Measurements from ENCODE around the gene LATS2. TPM values are rescaled to one million over a fixed set of nuclear protein-coding genes. Genes with fewer than 3 reads are reported as not detected.

The LATS2 gene
- total RNA-seq, 1 experiment from 2014 or later = 8.6 TPM

GRCh38 chr13:21010621-21011020, 50.8 kb downstream of the LATS2 start:
- DNase-seq = no peak
- Histone ChIP-seq H3K27me3 (ENCODE audit: control insufficient read depth, insufficient read depth, low read length) (no peaks in the 10 kb centered on the region), H3K4me3 (ENCODE audit: insufficient read depth, low read depth, low read length) (no peak overlapping the region), H3K36me3 (replicated peaks; ENCODE audit: control insufficient read depth, insufficient read depth, low read length) (no peaks in the 10 kb centered on the region)

GRCh38 chr13:21009036-21009435, 52.4 kb downstream of the LATS2 start:
- H3K27me3 ChIP-seq (ENCODE audit: control insufficient read depth, insufficient read depth, low read length) = no peaks in the 10 kb centered on the region
- no peaks in the 10 kb centered on the region for H3K36me3 ChIP-seq (replicated peaks; ENCODE audit: control insufficient read depth, insufficient read depth, low read length)
- H3K4me3 ChIP-seq (ENCODE audit: insufficient read depth, low read depth, low read length) = no peak overlapping the region
- no peak for DNase-seq

- Histone ChIP-seq H3K27me3 (ENCODE audit: control insufficient read depth, insufficient read depth, low read length) (no peaks in the 10 kb centered on the region), H3K36me3 (replicated peaks; ENCODE audit: control insufficient read depth, insufficient read depth, low read length) (no peaks in the 10 kb centered on the region), H3K4me3 (ENCODE audit: insufficient read depth, low read depth, low read length) (no peak overlapping the region)
- no peak for DNase-seq
Measured at GRCh38 chr13:21008026-21008425, 53.4 kb downstream of the LATS2 start.

- H3K36me3 ChIP-seq (replicated peaks; ENCODE audit: control insufficient read depth, insufficient read depth, low read length) = no peaks in the 10 kb centered on the region
- no peak for DNase-seq
- no peak overlapping the region for H3K4me3 ChIP-seq (ENCODE audit: insufficient read depth, low read depth, low read length)
- H3K27me3 ChIP-seq (ENCODE audit: control insufficient read depth, insufficient read depth, low read length) = no peaks in the 10 kb centered on the region
Measured at GRCh38 chr13:21006141-21007005, 55.0 kb downstream of the LATS2 start.

GRCh38 chr13:21005193-21005592, 56.2 kb downstream of the LATS2 start:
- H3K4me3 ChIP-seq (ENCODE audit: insufficient read depth, low read depth, low read length) = no peak overlapping the region
- no peaks in the 10 kb centered on the region for H3K27me3 ChIP-seq (ENCODE audit: control insufficient read depth, insufficient read depth, low read length)
- H3K36me3 ChIP-seq (replicated peaks; ENCODE audit: control insufficient read depth, insufficient read depth, low read length) = no peaks in the 10 kb centered on the region
- no peak for DNase-seq

- no peak for DNase-seq
- Histone ChIP-seq H3K36me3 (replicated peaks; ENCODE audit: control insufficient read depth, insufficient read depth, low read length) (no peaks in the 10 kb centered on the region), H3K4me3 (ENCODE audit: insufficient read depth, low read depth, low read length) (no peak overlapping the region), H3K27me3 (ENCODE audit: control insufficient read depth, insufficient read depth, low read length) (no peaks in the 10 kb centered on the region)
Measured at GRCh38 chr13:21001471-21001870, 59.9 kb downstream of the LATS2 start.

- no peaks in the 10 kb centered on the region for H3K27me3 ChIP-seq (ENCODE audit: control insufficient read depth, insufficient read depth, low read length)
- 0 out of 2 replicates have a peak, but pooled peaks cover 1% of the 10 kb centered on the region for H3K36me3 ChIP-seq (replicated peaks; ENCODE audit: control insufficient read depth, insufficient read depth, low read length)
- DNase-seq = no peak
- H3K4me3 ChIP-seq (ENCODE audit: insufficient read depth, low read depth, low read length) = no peak overlapping the region
Measured at GRCh38 chr13:21000647-21001046, 60.7 kb downstream of the LATS2 start.

- Histone ChIP-seq H3K36me3 (replicated peaks; ENCODE audit: control insufficient read depth, insufficient read depth, low read length) (0 out of 2 replicates have a peak, but pooled peaks cover 1% of the 10 kb centered on the region), H3K4me3 (ENCODE audit: insufficient read depth, low read depth, low read length) (no peak overlapping the region), H3K27me3 (ENCODE audit: control insufficient read depth, insufficient read depth, low read length) (no peaks in the 10 kb centered on the region)
- peak; percentile 65 for DNase-seq
Measured at GRCh38 chr13:20998649-20999415, 62.6 kb downstream of the LATS2 start.

GRCh38 chr13:20997301-20998161, 63.9 kb downstream of the LATS2 start:
- DNase-seq = peak; percentile 52
- H3K36me3 ChIP-seq (replicated peaks; ENCODE audit: control insufficient read depth, insufficient read depth, low read length) = 0 out of 2 replicates have a peak, but pooled peaks cover 1% of the 10 kb centered on the region
- H3K4me3 ChIP-seq (ENCODE audit: insufficient read depth, low read depth, low read length) = no peak overlapping the region
- H3K27me3 ChIP-seq (ENCODE audit: control insufficient read depth, insufficient read depth, low read length) = no peaks in the 10 kb centered on the region

GRCh38 chr13:20995245-20995838, 66.0 kb downstream of the LATS2 start:
- Histone ChIP-seq H3K27me3 (ENCODE audit: control insufficient read depth, insufficient read depth, low read length) (no peaks in the 10 kb centered on the region), H3K36me3 (replicated peaks; ENCODE audit: control insufficient read depth, insufficient read depth, low read length) (peaks cover 6% of the 10 kb centered on the region), H3K4me3 (ENCODE audit: insufficient read depth, low read depth, low read length) (no peak overlapping the region)
- DNase-seq = no peak

- Histone ChIP-seq H3K36me3 (replicated peaks; ENCODE audit: control insufficient read depth, insufficient read depth, low read length) (peaks cover 7% of the 10 kb centered on the region), H3K27me3 (ENCODE audit: control insufficient read depth, insufficient read depth, low read length) (no peaks in the 10 kb centered on the region), H3K4me3 (ENCODE audit: insufficient read depth, low read depth, low read length) (no peak overlapping the region)
- DNase-seq = no peak
Measured at GRCh38 chr13:20994441-20994821, 67.0 kb downstream of the LATS2 start.

GRCh38 chr13:20993661-20994440, 67.5 kb downstream of the LATS2 start:
- Histone ChIP-seq H3K36me3 (replicated peaks; ENCODE audit: control insufficient read depth, insufficient read depth, low read length) (peaks cover 11% of the 10 kb centered on the region), H3K27me3 (ENCODE audit: control insufficient read depth, insufficient read depth, low read length) (no peaks in the 10 kb centered on the region), H3K4me3 (ENCODE audit: insufficient read depth, low read depth, low read length) (no peak overlapping the region)
- DNase-seq = no peak

GRCh38 chr13:20993211-20993610, 68.2 kb downstream of the LATS2 start:
- H3K27me3 ChIP-seq (ENCODE audit: control insufficient read depth, insufficient read depth, low read length) = no peaks in the 10 kb centered on the region
- H3K36me3 ChIP-seq (replicated peaks; ENCODE audit: control insufficient read depth, insufficient read depth, low read length) = peaks cover 11% of the 10 kb centered on the region
- DNase-seq = no peak
- H3K4me3 ChIP-seq (ENCODE audit: insufficient read depth, low read depth, low read length) = no peak overlapping the region

All from H7 (cell line).